Stimulated activated naive CD4-positive, alpha-beta T cell treated with Interleukin-2 at 50 U/mL for 16 hours (primary cell): Measurements from ENCODE around the gene RPA3.
A peak's percentile ranks its signal among the peaks of the same experiment; 100 is the strongest.

Source experiments
- DNase-seq: peaks from one replicate; lab custom pipeline; 2025; lab: John Stamatoyannopoulos, UW

Gene RPA3

DNA sequence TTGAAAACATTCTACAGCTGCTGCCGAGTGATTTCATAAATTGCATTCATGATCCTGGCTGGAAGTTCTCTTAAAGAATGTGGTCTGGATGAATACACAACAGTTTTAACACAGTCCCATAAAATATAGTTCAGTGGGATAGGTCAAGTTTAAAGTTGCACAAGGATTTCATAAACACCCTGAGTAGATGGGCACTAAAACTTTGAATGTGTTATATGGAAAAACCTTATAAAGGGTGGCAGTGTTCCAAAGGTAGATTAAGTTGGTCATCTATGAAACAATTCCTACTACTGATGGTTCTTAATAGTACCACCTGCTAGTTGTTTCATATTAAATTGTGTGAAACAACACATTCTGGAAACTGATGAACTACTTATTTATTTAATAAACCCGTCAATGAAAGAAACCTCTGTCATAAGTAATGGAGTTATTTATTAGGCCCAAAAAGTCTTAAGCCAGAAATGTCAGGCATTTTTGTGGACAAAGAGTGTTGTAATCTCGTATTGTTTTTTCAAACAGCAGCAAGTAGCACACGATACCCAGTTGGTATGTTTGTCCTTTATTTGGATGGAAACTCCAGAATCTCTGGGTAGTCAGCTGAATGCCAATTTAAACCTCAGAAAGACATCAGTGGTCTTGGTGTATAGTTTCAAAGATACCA lies 14.3 kb upstream of the RPA3 start:
- DNase-seq = no peak

DNA sequence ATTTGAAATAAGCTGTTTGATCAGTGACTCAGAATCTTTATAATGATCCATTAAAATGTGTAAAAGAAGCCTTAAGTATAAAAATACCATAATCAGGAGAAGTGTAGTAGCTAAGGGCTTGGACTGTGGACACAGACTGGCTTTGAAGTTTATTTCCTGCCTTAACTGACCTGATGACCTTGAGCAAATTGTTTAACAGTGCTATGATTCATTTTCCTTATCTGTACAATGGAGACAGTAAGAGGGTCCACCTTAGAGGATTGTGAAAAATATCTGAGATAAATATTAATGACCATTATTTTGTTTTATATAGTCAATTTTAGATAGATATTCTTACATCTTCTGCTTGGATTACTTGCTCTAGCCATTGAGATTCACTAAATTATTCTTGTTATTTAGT lies 13.3 kb upstream of the RPA3 start:
- DNase-seq = no peak

DNA sequence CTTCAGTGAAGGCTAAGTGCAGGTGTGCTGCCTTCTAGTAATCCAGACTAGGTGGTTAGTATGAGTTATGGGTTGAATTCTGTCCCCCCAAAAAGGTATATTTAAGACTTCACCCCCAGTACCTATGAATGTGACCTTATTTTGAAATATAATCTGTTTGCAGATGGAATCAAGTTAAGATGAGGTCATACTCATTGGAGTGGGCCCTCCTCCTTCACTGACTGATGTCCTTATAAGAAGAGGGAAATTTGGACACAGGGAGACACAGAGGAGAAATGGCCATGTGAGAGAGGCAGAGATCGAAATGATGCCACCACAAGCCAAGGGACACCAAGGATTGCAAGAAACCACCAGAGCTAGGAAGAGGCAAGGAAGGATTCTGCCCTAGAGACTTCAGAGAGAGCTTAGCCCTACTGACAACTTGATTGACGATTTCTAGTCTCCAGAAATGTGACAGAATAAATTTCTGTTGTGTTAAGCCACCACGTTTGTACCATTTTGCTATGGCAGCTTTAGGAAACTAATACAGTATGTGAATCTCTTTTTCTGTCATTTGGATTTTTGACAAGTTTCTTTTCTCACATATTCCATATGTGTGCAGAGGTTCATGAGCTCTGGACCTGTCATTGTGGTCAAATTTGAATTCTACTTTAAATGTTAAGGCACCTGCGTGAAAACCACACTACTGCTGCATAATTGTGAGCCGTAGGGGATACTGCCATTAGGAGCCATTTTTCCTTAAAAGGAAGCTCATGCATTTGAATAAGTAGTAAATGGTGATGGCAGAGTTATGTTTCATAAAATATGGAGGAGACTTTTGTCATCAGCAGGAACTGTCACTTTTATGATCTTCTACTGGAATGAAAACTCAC lies 2.6 kb upstream of the RPA3 start:
- no peak for DNase-seq

DNA sequence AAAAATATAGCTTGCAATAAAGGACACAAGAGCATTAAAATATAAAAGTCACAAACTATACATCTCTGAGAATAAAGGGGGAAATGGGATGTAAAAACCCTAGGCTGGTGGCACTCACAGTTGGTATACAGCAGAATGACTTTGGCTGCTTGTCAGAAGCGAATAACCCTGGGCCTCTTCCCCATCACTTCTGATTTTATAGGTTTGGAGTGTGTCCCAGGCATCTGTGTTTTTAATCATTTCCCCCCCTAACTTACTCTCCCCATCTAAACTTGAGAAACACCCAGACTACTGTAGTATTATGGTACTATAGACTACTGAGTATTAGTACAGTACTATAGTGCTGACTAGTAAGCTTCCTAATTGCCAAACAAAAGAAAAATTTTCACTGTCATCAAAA lies 1.8 kb upstream of the RPA3 start:
- DNase-seq = no peak

DNA sequence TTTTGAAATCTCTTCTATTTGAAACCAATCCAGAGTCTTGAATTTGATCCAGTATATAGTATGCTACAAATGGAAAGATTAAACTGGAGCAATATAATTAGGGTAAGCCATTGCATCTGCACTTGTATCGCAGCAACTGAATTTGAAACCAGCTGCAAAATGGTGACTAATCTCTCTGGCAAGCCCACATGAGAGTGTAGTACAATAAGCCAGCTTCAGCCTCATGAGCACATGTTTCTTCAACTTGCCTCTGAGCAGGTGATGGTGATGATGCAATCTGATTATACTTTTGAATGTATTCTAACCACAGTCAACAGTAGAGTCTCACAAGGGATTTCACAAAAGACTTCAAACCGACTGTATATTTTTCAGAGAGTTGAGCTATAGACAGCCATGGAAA lies 829 bp upstream of the RPA3 start:
- DNase-seq = peak; percentile 37

DNA sequence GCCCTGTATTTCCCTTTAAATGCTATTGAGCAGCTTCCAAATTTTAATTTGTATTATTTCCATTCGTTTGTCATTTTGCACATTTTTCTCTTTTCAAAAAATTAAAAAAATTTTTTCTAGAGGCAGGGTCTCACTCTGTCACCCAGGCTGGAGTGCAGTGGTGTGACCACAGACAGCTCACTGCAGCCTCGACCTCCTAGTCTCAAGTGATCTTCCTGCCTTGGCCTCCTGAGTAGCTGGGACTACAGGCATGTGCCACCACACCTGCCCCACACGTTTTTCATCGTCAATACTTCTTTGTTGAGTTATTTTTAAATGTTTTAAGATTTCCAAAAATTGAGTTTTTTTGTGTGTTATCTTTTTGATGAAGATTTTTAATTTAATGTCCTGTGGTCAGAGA lies 4.7 kb downstream of the RPA3 start:
- DNase-seq = no peak

DNA sequence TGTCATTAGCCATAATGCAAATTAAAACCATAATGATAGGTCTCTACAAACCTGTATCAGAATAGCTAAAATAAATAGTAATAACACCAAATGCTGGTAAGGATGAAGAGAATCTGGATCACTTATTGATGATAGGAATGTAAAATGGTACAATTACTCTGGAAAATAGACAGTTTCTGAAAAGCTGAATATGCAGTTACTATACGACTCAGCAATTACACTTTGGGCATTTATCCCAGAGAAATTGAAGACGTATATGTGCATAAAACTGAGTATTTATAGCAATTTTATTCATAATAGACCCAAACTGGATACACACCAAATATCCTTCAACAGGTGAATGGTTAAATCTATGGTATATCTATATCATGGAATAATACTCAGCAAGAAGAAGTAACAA lies 7.9 kb downstream of the RPA3 start:
- no peak for DNase-seq

DNA sequence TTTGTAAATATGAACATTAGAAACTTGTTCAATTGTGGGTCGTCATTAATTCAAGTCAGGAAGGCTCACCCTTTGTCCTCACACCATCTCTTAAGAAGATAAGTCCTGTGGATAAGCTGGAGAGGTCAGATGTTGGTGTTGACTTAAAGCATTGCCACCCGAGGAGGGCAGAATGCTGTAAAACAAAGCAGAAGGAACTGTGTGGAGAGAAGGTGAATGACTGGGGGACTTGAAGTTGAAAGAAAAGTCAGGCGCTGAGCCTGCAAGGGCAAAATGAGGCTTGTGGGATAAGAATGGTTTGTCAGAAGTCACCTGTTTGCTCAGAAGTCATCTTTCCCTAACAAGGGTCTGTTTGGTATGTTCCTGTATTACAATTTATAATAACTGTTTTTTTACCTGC lies 9.1 kb downstream of the RPA3 start:
- DNase-seq = no peak

DNA sequence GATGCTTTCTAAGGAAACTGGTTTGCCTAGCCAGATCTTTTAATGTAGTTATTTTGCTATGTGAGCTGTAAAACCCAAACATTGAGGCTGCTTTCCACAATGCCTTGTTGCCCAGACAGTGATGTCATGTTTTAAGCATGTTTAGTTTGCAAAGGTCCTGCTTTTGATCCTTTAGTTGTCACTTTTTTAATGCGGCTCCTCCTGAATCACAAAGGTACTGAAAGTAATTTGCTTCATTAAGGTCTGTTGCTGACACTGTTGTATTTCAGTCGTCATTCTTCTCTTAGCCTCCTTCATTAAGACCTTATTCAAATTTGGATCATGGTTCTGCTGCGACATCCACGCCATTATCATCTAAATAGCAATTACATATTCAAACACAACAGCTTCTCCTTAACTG lies 10.6 kb downstream of the RPA3 start:
- no peak for DNase-seq

DNA sequence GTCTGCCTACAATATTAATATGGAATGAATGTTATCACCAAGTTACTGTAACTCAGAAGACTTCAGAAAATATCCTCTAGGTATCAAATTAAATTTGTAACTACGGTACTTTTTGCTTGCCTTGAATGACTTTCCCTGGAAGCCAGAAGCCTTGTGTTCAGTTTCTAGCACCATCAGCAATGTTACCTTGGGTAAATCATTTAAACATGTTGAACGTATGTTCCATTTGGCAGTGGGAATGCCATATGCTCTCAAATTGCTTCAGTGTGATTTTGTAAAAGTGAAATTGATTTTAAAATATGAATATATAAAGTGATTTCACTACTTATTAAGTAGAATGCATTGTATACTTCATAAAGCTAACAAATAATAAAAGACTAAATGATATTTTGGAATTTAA lies 11.2 kb downstream of the RPA3 start:
- DNase-seq = no peak

DNA sequence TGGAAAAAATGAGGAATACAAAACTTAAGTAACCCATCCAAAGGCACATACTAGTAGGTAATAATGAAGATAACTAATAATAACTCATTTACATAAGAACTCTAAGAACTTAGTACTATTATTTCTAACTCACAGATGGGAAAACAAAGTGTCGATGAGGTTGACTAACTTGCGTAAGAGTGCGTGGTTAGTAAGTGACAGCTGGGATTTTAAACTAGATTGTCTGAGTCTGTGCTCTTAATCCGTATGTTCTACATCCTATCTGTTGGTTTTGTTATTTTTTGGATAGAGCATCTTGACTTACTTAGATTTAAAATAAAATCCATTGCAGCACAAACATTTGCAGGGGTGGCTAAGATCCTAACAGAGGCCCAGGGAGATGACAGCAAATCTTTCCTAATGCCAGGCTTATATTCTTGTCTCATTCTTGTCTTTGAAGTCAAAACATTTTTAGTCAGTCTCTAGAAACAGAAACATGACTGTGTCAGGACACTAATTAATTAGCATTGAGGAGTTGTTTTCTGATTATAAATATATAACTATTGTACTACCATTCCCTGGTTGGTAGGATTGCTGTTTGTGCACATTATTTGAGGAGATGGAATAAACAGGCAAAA lies 11.7 kb downstream of the RPA3 start:
- DNase-seq = no peak

DNA sequence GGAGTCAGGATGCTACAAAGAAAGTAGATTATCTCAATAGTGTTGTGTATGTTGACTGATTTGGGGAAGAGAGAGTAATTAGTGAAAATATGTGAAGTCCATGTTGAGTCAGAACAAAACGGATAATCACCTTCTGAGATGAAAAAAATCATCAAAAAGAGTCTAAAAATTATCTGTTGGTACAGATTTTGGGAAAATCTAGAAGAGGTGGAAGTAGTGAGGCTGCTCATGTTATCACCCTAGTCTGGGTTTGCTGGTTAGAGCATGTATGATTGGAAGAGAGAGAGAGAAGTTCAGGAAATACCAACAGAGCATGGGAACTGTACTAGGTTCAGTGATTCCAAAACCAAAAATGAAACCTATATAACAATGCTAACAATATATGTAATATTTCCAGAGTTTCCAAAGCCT lies 12.3 kb downstream of the RPA3 start:
- DNase-seq = no peak

DNA sequence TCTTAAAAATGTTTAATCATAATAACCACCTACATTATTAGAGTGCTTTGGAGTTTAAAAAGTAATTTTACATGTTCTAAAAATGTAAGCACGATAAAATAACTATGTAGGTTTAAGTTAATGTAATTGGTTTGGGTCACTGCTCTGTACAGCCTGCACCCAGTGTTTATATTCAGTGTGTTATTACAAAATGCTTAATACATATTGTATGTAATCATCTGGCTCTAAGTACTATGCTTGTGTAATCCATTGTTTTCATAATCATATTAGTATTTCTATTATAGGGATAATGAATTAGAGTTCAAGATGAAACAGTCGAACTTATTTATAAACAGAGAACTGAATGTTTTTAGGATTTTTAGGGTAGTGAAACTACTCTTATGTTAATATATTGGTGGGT lies 13.1 kb downstream of the RPA3 start:
- no peak for DNase-seq

DNA sequence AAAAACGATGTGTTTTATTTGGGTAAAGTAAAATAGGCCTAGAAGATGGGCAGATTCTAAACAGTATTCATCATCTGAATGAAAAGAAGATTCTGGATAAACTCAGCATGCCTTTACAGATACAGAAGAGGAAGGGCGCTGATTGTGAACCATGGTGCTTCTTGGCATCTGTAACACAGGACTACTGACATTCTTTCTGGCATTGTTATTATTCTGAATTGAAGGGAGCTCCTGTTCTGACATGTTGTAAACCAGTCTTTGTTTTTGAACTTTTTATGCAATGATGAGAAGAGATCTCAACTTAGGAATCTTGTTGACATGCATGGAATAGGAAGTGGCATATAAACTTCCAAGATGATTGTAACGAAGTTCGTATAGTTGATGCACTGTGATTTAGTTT lies 13.5 kb downstream of the RPA3 start:
- no peak for DNase-seq

DNA sequence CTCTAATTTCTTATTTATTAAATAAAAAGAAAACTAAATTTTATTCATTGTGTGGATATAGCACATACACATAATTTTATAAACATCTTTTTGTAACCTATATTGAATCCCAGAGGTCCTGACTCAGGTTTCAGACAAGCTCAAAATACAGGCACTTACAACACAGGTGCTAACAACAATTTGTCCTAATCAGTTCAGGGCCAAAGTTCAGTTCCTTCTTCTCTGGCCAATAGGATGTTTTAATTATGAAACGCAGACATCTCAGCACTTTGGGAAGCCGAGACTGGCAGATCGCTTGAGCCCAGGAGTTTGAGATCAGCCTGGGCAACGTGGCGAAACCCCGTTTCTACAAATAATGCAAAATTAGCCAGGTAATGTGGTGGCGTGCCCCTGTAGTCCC lies 15.0 kb downstream of the RPA3 start:
- DNase-seq = no peak

DNA sequence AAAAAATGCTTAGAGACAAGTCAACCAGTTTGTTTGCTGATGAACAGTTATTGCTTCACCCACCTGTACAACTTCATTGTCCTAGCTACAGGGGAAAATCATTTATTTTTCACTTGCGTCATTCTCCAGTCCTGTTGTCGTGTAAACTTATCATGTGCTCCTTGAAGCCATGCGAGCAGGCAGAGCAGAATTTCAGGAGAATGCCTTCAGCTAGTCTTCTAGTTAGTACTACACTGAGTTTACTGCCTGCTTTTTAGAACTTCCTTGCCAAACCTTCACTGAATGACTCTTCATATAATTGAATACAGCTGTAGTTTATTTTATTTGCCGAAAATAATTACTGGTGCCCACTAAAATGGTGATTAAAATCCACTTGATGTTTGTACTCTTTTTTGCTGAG lies 15.6 kb downstream of the RPA3 start:
- no peak for DNase-seq

DNA sequence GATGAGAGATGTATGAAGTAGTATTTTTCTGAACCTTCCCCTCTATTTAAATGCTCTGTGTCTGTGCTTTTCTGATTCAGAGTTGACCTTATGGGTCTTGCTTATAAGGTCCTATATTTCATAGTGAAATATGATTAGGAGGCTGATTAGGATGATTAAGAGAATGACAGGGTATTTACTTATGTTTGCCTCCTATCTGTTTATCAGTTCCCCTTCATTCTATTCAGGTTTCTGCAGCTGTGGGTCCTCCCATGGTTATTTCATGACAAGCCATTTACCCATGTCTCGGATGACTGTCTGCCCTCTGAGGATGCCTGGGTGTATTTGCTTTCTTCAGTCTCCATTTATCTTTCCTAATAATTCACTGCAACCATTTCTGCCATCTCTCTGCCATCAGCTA lies 16.9 kb downstream of the RPA3 start:
- no peak for DNase-seq

DNA sequence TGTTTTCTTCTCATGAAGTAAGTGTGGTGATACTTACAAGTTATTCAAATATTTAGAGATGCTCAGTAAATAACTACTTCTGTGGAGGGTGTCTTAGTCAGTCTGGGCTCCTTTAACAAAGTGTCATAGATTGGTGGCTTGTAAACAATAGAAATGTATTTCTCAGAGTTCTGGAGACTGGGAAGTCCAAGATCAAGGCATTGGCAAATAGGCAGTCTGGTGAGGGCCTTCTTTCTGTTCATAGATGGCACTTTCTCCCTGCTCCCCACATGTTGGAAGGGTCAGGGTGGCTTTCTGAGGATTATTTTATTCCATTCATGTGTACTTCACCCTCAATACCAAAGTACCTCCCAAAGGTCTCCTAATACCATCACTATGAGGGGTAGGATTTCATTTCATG lies 18.4 kb downstream of the RPA3 start:
- no peak for DNase-seq

DNA sequence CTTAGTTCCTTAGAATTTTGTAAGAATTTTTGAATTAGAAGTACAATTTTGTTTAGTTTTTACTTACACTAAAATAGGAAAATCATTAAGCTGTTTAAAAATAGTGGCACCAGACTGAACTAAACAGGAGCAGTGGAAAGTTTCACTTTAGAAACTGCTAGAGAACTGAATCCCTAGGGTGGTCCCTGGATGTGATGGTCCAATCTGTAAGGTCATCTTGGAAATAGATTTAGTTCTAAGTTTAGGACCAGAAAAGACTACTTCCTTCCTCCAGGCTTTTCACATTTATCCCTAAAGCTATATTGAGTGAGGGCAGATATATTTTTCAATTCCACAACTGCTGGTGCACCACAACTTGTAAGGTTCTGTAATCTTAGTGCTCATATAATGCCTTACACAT lies 19.0 kb downstream of the RPA3 start:
- no peak for DNase-seq

DNA sequence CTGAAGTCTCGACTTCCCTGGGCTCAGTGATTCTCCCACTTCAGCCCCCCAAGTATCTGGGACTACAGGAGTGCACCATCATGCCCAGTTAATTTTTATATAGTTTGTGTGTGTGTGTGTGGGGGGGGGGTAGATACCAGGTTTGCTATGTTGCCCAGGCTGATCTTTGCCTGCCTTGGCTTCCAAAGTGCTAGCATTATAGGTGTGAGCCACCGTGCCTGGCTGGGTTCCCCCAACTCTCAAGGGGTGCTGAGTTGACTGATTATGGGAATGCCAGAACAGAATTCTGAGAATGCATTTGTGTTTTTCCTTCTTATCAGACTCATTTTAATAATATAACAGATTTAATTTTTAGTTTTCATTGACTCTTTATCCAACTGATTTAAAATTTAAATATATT lies 19.5 kb downstream of the RPA3 start:
- no peak for DNase-seq

DNA sequence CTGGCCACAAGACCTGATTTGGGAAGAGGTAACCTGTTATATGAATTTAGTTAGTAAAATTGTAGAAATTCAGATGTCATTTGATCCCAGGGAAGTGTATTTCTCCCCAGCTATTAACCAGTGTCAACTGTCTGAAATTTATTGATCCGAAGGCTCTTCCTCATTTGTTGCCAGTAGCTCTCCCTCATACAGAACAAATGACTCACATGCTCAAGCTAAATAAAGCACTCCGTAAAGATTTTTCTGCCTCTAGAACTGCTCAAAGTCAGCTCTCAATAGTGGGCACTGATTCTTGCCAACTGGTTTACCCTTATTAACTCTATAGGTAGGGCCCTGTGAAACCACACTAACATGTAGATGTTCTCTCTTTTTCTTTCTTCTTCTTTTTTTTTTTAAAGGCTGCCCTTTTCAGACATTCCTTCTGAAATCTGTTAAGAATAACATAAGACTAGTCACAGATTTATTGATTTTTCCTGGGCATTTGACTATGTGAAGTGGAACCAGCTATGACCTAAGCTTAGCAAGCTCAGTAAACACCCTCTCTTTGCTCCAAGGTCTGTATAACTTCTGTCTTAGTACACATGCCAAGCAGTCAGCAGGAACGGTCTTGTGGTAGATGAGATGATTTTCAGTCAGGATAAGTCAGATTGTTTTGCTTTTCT lies 21.8 kb downstream of the RPA3 start:
- no peak for DNase-seq

DNA sequence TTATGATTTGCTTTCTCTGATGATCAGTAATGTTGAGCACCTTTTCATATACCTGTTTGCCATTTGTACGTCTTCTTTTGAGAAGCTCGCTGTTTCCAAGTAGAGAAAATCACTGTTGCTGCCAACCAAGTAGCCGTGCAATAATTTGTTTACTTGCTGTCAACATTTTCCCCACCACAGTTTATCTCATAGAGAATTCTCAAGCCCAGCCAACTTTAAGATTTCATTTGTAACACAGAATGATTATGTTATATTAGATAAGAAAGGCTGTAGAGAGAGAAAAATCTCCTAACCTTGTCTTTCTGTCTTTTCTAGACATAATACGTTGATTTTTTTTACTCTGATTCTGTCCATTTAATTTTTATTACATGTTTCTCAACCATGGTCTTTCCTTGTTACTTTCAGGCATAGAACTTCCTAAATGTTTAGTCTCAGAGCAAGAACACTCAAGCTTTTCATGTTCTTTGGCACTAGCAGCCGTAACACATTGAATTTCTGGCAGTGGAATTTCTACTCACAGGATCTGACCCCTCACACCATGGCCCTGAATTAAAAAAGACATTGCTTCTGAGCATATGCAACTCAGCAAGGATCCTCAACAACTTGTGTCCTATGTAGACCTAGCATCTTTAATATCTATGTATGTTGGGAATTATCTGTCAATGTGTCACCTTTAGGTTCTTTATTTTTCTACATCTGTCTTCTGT lies 23.1 kb downstream of the RPA3 start:
- DNase-seq = no peak
